AG10803 (cell line): ENCODE measurements around the gene SLC30A1.

ENCODE experiments used
- DNase-seq: peaks from one replicate; pipeline ENCODE4 v3.0.0; 2010; ENCODE audit warnings: low read depth
- H3K4me3 ChIP-seq: 2 replicates; pipeline ENCODE4 v1.5.1; 2011; ENCODE audit warnings: mild to moderate bottlenecking, low read length, control low read depth
- TF ChIP-seq, protein P1 (sequence below): conservative IDR thresholded peaks from 2 replicates; pipeline ENCODE4 v1.5.1; 2011; ENCODE audit warnings: mild to moderate bottlenecking, low read length, control low read depth, inconsistent platforms

The SLC30A1 gene

DNA sequence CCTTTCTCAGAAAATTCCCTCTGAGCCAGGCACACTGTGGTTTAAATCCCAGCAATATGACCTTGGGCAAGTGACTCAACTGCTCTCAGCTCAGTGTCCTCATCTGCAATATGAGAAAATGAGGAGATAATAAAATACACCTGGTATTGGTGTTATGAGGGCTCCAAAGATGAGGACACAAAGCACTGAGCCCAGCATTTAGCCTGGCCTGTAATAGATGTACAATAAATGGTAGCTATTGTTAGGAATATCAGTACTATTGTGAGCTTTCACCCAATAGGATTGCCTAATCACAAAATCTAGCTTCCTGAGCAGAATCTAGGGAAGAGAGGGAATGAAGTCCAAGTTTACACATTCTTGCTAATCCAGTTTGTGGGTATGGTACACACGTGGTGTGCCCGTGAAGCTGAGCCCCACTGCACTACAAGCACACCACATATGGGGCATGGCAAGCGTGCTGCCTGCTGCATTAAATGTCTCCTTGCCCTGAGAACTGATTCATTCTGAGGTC lies 24.3 kb upstream of the SLC30A1 start:
- TF ChIP-seq, protein P1, sequence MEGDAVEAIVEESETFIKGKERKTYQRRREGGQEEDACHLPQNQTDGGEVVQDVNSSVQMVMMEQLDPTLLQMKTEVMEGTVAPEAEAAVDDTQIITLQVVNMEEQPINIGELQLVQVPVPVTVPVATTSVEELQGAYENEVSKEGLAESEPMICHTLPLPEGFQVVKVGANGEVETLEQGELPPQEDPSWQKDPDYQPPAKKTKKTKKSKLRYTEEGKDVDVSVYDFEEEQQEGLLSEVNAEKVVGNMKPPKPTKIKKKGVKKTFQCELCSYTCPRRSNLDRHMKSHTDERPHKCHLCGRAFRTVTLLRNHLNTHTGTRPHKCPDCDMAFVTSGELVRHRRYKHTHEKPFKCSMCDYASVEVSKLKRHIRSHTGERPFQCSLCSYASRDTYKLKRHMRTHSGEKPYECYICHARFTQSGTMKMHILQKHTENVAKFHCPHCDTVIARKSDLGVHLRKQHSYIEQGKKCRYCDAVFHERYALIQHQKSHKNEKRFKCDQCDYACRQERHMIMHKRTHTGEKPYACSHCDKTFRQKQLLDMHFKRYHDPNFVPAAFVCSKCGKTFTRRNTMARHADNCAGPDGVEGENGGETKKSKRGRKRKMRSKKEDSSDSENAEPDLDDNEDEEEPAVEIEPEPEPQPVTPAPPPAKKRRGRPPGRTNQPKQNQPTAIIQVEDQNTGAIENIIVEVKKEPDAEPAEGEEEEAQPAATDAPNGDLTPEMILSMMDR: no peak
- no peak overlapping the region for H3K4me3 ChIP-seq
- DNase-seq: peak; percentile 63

DNA sequence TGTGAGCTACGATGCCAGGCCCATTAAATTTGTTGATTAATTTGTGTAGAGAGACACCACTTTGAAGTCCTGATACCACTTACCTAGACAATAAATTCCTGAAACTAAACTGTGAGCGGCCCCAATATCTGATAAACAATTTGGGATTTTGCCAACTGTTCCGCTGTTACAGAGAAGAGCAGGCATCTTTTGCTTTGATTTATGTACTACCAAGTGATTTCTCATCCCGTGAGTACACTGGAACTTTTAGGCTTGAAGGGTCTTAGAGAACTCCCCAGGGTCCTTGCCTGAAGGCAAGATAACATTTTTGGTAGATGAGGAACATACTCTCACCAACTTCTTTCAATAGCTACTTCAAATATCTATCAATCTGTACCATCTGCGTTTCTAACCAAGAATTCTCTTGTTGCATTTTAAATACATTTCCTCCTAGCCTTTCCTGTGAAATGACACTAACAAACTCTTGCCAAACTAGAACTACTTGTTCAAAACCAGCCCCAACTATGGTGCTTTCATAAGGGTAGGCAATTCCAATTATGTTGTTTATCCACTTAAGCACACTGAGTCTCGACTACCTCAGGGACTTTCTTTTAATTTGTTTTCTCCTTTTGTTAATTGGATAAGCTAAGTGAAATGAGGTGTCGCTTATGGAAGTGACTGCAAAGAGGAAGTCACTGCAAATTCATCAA lies 23.2 kb upstream of the SLC30A1 start:
- no peak overlapping the region for H3K4me3 ChIP-seq
- TF ChIP-seq, protein P1: no peak
- no peak for DNase-seq

DNA sequence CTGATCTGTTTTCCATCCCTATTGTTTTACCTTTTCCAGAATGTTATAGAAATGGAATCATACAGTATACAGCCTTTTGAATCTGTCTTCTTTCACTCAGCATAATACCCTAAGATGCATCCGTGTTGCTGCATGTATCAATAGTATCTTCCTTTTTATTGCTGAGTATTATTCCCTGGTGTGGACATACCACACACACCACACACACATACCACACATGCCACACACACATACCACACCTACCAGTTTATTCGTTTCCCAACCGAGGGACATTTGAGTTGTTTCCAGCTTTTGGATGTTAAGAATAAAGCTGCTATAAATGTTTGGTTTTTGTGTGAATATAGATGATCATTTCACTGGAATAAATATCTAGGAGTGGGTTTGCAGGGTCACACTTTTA lies 22.2 kb upstream of the SLC30A1 start:
- TF ChIP-seq, protein P1: no peak
- DNase-seq: peak; percentile 53
- no peak overlapping the region for H3K4me3 ChIP-seq

DNA sequence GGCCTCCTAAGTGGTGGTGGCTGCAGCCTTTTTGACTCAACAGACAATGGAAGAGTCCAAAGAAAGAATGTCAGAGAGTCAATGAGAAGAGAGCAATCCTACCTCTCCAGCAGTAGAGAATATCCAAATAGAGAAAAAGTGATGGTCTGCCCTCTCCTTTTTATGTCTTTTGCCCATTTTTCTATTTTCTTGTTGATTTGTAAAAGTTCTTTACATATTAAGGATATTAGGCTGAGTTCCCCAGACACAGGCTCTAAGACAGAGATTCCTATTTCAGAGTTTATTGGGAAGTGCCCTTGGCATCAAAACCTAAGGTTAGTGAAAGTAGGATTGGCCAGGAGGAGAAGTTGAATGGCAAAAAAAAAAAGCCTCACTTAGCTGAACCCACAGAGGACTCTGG lies 20.3 kb upstream of the SLC30A1 start:
- DNase-seq: no peak
- TF ChIP-seq, protein P1: no peak

DNA sequence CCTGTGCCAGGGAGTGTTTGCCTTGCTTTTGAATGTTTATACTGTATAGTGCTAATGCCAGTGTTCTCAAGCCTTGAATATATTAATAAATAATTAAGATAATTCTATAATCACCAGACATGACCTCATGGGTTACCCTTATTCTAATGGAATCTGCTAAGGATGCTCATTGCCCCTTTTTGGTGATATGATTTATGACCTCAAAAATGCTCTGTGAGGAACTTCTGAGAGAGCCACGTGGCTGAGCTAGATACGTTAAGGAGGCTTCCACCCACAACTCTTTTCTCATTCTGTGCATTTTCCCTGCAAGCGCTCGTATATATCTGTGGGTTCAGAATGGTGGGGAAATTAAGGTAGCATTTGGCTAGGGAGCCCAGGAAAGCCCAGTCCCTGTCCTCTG lies 19.6 kb upstream of the SLC30A1 start:
- H3K4me3 ChIP-seq: no peak overlapping the region
- TF ChIP-seq, protein P1: no peak
- no peak for DNase-seq

More for the DNA sequence above, 20.3 kb upstream of the SLC30A1 start:
- H3K4me3 ChIP-seq: no peak overlapping the region

DNA sequence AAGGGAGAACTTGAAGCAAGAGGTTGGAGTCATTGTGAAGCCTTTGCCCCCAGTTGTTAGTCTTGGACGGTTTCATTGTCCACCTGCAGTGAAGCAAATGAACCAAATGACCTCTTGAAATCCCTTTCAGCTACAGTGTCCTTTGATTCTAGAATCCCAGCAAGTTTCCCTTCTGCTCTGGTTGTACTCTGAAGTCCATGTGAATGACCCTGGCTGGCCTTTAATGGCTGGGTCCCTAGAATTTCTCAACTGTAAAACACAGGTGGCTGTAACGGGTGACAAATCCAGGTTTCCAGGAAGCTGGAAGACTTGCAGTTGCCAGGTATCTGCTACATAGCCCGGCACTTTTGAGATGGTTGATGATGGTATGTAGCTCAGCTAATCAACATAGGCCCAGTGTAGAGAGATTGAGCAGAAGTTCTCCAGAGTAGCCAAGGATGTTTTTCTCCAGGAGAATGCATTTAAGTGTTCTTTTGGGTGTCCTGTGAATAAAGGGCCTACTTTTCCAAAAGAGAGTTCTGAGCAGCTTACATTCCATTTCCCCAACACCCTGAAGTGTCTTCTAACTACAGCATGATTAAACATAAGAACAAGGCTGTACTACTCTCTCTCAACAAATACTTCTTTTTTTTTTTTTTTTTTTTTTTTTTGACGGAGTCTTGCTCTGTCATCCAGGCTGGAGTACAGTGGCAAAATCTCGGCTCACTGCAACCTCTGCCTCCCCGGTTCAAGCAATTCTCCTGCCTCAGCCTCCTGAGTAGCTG lies 17.6 kb upstream of the SLC30A1 start:
- TF ChIP-seq, protein P1: no peak
- H3K4me3 ChIP-seq: no peak overlapping the region
- DNase-seq: no peak

DNA sequence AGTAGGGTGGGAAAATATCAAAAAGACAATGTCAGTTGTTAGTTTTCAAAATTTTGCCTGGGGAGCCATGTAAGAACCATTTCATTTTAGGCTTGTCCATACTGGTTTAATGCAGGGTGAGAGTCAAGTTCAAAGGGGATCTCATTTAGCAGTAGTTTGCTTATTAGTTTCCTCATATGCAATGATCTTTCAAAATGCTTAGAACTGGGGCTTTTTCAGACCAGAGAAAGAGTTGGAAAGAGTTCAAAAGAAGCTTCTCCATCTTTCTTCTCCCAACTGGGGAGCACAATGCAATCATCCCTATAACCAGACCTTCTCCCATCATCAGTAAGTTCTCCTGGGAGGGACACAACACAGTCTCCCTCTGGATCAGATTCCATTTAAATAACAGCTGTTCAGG lies 16.5 kb upstream of the SLC30A1 start:
- TF ChIP-seq, protein P1: no peak
- H3K4me3 ChIP-seq: no peak overlapping the region
- no peak for DNase-seq
